Myometrial cell (primary cell): Measurements from ENCODE around the gene TRIML2. TPM values are rescaled to one million over a fixed set of nuclear protein-coding genes. Genes with fewer than 3 reads are reported as not detected.

Experiments used
- total RNA-seq: library from RNA; depleted of rRNA; stranded (reverse); fragments of >200 nt; gene quantifications from 2 replicates; pipeline ENCODE4 v1.2.3, GENCODE V29; 2015

TRIML2 gene, protein sequence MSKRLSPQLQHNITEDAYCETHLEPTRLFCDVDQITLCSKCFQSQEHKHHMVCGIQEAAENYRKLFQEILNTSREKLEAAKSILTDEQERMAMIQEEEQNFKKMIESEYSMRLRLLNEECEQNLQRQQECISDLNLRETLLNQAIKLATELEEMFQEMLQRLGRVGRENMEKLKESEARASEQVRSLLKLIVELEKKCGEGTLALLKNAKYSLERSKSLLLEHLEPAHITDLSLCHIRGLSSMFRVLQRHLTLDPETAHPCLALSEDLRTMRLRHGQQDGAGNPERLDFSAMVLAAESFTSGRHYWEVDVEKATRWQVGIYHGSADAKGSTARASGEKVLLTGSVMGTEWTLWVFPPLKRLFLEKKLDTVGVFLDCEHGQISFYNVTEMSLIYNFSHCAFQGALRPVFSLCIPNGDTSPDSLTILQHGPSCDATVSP
- total RNA-seq = not detected in 2 replicates

DNA sequence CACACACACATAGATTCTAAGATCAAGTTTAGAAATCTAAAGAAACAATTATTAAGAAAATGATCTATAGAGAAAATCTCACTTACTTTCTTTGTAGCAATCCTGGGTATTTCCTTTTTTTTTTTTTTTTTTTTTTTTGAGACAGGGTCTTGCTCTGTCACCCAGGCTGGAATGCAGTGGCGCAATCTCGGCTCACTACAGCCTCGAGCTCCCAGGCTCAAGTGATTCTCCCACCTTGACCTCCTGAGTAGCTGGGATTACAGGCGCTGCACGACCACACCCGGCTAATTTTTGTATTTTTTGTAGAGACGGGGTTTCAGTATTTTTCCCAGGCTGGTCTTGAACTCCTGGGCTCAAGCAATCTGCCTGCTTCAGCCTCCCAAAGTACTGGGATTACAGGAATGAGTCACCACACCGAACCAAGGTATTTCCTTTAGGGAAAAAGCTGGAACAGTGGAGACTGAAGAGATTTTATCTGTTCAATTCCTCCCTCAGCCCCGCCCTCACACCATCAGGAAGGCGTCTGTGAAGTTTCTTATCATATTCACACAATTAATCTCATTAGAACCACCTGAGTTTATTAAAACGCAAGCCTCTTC lies at the start of gene TRIML2:
Gene TRIML2 (minus strand): TSS at position 447 of the 599 bp plus-strand sequence. CDS start 4,235 bp downstream, outside the sequence.

DNA sequence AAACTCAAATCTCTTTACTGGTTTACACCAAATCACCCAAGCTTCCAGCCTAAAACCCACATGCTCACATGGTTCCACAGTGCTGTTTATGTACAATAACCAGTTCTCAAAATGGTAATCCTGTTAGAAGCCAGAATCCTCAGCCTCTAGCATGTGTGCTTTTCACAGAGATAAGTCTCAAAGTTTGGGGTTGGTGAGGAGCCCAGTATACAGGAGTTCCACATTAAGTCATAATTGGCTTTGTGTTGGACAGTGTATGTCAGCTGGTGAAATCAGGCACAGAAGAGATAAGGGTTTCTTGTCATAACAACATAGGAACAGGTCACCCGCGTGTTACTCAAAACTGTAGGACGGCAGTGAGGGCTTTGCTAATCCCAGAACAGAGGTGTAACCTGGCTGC lies 29.7 kb upstream of the TRIML2 start, which contains the start of gene TRIML1:
Gene TRIML1 (plus strand): TSS at position 301 of the 400 bp plus-strand sequence. CDS start 118 bp downstream, outside the sequence.

Other genes with a start within 250 kb of the TRIML2 start
- not detected in 2 replicates for gene ZFP42, start 113.8 kb downstream of the TRIML2 start, total RNA-seq
- not detected in 2 replicates for gene TRIML1, start 29.8 kb upstream of the TRIML2 start, total RNA-seq